ENCODE measurements around the gene GOT1.
A peak's percentile ranks its signal among the peaks of the same experiment; 100 is the strongest.

GOT1 gene

GRCh38 chr10:99358101-99358500 is 72.3 kb downstream of the GOT1 start:
- peak; percentile 72 for DNase-seq (ENCODE audit: low spot score)

- no peak for DNase-seq (ENCODE audit: low spot score)
Measured at GRCh38 chr10:99357691-99358090, 72.7 kb downstream of the GOT1 start.

- DNase-seq (ENCODE audit: low spot score), result no peak
Measured at GRCh38 chr10:99353182-99353581, 77.2 kb downstream of the GOT1 start.

- no peak for DNase-seq (ENCODE audit: low spot score)
Measured at GRCh38 chr10:99347672-99348071, 82.8 kb downstream of the GOT1 start.

Data from iPS-NIHi11 (cell line).